ENCODE data around the gene LARP4.

The LARP4 gene

DNA sequence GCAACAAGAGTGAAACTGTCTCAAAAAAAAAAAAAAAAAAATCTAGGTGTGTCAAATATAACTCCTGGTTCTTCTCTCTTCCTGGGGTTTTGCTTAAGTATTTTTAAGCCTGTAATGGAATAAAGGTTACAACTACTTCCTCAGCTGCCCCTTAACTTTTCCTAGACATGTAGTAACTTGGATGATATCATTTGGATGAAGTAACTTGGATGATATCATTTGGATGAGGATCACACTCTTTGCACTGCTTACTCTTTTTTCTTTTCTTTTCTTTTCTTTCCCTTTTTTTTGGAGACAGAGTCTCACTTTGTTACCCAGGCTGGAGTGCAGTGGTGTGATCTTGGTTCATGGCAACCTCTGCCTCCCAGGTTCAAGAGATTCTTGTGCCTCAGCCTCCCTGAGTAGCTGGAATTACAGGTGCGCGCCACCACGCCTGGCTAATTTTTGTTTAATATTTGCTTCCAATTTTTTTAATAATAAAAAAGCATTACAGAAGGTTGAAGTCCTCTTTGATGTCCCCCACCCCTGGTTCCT lies 3.5 kb upstream of the LARP4 start:
- in situ Hi-C loops (cut with HindIII; ENCODE audit: low pct_ligation_motif_present, low sequenced_read_pairs): no loop called here
- H3K4me3 ChIP-seq (ENCODE audit: low read depth, low read length): no peak overlapping the region
- no peaks in the 10 kb centered on the region for H3K36me3 ChIP-seq (replicated peaks)
- no peak overlapping the region for H3K27ac ChIP-seq
- no peak for DNase-seq
- no peaks in the 10 kb centered on the region for H3K27me3 ChIP-seq (replicated peaks)
- TF ChIP-seq, protein P1, sequence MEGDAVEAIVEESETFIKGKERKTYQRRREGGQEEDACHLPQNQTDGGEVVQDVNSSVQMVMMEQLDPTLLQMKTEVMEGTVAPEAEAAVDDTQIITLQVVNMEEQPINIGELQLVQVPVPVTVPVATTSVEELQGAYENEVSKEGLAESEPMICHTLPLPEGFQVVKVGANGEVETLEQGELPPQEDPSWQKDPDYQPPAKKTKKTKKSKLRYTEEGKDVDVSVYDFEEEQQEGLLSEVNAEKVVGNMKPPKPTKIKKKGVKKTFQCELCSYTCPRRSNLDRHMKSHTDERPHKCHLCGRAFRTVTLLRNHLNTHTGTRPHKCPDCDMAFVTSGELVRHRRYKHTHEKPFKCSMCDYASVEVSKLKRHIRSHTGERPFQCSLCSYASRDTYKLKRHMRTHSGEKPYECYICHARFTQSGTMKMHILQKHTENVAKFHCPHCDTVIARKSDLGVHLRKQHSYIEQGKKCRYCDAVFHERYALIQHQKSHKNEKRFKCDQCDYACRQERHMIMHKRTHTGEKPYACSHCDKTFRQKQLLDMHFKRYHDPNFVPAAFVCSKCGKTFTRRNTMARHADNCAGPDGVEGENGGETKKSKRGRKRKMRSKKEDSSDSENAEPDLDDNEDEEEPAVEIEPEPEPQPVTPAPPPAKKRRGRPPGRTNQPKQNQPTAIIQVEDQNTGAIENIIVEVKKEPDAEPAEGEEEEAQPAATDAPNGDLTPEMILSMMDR (IDR thresholded peaks at IDR 0.05; ENCODE audit: low read depth, low read length, missing control alignments): no peak

DNA sequence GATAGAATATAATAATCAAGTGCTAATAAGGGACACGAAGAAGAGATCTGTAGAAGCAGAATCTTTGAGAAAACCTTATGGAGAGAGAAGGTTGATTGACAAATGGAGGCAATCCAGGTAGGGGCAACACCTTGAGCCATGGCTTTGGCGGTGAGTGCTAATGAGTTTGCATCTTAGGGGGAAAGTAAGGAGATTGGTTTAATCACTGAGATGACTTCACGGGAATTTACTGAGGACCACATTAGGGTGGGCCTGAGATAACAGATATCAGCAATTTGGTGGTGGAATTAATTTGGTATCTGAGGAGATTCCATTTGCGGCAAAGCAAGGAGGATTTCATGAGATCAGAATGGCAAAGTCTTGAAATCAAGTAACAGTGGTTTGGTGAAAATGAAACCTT lies 1.8 kb upstream of the LARP4 start:
- TF ChIP-seq, protein P1 (IDR thresholded peaks at IDR 0.05; ENCODE audit: low read depth, low read length, missing control alignments): no peak
- Histone ChIP-seq H3K27ac (no peak overlapping the region), H3K27me3 (replicated peaks) (no peaks in the 10 kb centered on the region), H3K36me3 (replicated peaks) (no peaks in the 10 kb centered on the region), H3K4me3 (ENCODE audit: low read depth, low read length) (no peak overlapping the region)
- DNase-seq: no peak
- in situ Hi-C loops (cut with HindIII; ENCODE audit: low pct_ligation_motif_present, low sequenced_read_pairs): no loop called here

DNA sequence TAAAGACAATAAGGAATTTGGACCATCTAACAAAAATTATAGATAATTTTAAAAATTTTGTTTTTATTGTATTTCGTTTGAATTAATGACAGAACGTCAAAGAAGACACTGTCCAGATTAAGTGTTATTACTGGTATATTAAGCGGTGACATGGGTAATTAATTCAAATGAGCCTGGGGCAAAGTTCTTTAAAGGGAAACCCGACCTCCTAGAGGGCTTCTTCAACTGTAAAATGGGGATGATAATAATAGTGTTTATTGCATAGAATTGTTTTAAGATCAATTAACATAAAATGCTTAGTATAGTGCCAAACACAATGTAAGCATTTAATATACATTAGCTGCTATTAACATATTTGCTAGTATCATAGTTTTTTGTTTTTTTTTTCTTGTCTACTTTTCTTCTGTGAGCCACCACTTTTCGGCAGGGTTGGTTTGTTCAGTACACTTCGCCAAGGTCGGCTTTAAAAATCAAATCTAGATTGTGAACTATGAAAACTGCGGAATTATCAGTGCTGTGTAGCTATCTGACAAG lies 514 bp upstream of the LARP4 start:
- Histone ChIP-seq H3K4me3 (ENCODE audit: low read depth, low read length) (peak overlapping the region; percentile 78), H3K36me3 (replicated peaks) (no peaks in the 10 kb centered on the region), H3K27ac (peak overlapping the region; percentile 74), H3K27me3 (replicated peaks) (no peaks in the 10 kb centered on the region)
- in situ Hi-C loops (cut with HindIII; ENCODE audit: low pct_ligation_motif_present, low sequenced_read_pairs): no loop called here
- TF ChIP-seq, protein P1 (IDR thresholded peaks at IDR 0.05; ENCODE audit: low read depth, low read length, missing control alignments): no peak
- DNase-seq: no peak

DNA sequence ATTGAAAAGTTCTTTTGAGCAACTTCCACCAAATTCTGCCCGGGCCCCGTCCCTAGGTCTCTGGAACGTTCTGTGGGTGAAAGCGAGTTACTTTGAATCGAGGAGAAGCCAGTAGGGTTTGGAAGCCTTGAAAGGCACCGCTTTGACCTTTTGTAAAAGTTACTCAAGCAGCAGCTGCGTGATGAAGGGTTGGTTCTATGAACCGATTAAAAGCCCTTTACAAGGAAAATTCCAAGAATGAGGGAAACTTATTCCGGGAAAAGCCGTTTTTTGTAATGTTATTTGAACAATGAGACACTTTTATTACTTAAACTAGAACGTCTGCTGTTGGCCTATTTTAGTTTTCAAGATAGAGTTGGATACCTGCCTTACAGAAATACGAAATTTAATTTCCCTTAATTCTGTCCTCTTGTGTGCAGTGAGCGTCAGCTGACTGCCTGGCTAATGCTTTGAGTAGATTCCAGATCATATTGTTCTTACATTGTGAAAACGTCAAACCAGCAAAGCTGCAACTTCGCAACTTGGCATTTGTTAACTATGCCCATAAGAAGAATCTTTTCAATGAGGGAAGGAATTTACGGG lies 906 bp downstream of the LARP4 start:
- in situ Hi-C loops (cut with HindIII; ENCODE audit: low pct_ligation_motif_present, low sequenced_read_pairs): no loop called here
- no peak for DNase-seq
- Histone ChIP-seq H3K4me3 (ENCODE audit: low read depth, low read length) (peak overlapping the region; percentile 78), H3K27ac (peak overlapping the region; percentile 74), H3K27me3 (replicated peaks) (no peaks in the 10 kb centered on the region), H3K36me3 (replicated peaks) (no peaks in the 10 kb centered on the region)
- TF ChIP-seq, protein P1 (IDR thresholded peaks at IDR 0.05; ENCODE audit: low read depth, low read length, missing control alignments): no peak

DNA sequence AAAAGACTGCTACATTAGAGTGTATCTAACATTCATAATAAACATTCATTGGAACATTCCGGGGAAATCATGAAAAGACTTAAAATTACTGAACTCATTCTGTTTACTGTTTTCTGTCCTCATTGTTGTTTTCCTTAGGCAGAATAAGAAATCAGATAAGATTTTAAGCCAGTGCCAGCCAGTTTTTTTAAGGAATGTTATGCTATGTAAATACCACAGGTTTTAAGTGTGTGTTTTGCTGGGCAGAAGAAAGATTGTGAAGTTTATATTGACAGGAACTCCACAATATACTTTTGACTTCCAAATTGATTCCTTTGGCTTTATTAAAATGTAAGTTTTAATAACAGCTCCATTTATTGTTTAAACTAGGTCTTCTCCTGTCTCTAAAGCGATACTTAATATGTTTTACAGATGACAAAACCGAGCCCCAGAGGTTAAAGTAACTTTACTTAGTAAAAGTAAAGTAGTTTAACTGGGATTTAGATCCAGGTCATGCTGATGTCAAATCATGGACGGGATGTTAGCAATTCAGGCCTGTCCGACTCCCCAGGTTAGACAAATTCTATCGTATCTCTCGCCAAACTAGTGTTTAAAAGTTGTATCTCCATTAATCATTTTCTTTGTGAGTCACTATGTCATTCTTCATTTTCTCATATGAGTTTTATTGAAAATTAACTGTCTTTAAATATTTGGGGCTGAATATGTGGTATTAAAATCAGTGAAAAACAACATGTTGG lies 1.7 kb downstream of the LARP4 start:
- TF ChIP-seq, protein P1 (IDR thresholded peaks at IDR 0.05; ENCODE audit: low read depth, low read length, missing control alignments): no peak
- H3K27ac ChIP-seq: peak overlapping the region; percentile 74
- in situ Hi-C loops (cut with HindIII; ENCODE audit: low pct_ligation_motif_present, low sequenced_read_pairs): no loop called here
- H3K27me3 ChIP-seq (replicated peaks): no peaks in the 10 kb centered on the region
- no peaks in the 10 kb centered on the region for H3K36me3 ChIP-seq (replicated peaks)
- DNase-seq: no peak
- peak overlapping the region; percentile 78 for H3K4me3 ChIP-seq (ENCODE audit: low read depth, low read length)

All from brain microvascular endothelial cell (primary cell).